ENCODE results near the gene PPP2R2C.

The PPP2R2C gene

DNA sequence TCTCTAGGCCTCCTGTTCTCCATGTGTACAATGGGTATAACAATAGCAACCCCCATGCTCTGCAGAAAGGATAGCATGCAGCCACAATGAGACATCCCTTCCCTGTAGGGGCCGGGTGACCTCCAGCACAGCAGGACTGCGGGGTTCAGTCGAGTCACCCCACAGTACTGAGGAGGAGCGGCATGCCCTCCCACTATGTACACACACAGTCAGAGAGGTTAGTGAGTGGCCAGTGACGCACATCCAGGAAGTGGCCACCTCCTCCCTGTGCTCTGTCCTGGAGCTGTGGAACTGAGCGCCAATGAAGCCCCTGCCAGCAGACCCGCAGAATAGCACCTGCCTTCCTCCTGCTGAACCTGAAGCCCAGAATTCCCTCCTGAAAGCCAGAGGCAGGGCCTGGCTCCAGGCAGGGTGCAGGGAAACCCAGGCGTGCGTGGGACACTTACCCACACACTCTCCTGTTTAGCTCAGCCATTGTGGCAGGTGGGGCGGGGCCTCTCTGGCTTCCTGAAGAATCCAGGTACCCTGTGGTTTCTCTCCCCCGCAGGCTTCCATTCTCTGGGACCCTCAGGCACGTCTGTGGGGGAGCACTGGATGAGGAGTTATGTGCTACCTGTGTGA, 152.8 kb downstream of the PPP2R2C start:
- DNase-seq (ENCODE audit: low spot score) = no peak
- TF ChIP-seq, protein P1, sequence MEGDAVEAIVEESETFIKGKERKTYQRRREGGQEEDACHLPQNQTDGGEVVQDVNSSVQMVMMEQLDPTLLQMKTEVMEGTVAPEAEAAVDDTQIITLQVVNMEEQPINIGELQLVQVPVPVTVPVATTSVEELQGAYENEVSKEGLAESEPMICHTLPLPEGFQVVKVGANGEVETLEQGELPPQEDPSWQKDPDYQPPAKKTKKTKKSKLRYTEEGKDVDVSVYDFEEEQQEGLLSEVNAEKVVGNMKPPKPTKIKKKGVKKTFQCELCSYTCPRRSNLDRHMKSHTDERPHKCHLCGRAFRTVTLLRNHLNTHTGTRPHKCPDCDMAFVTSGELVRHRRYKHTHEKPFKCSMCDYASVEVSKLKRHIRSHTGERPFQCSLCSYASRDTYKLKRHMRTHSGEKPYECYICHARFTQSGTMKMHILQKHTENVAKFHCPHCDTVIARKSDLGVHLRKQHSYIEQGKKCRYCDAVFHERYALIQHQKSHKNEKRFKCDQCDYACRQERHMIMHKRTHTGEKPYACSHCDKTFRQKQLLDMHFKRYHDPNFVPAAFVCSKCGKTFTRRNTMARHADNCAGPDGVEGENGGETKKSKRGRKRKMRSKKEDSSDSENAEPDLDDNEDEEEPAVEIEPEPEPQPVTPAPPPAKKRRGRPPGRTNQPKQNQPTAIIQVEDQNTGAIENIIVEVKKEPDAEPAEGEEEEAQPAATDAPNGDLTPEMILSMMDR (IDR thresholded peaks at IDR 0.05; ENCODE audit: borderline replicate concordance, control extremely low read depth, extremely low read depth, insufficient read depth, missing control alignments) = no peak
- in situ Hi-C loops (cut with MboI; ENCODE audit: low sequenced_read_pairs, unreplicated experiment) = no loop called here

DNA sequence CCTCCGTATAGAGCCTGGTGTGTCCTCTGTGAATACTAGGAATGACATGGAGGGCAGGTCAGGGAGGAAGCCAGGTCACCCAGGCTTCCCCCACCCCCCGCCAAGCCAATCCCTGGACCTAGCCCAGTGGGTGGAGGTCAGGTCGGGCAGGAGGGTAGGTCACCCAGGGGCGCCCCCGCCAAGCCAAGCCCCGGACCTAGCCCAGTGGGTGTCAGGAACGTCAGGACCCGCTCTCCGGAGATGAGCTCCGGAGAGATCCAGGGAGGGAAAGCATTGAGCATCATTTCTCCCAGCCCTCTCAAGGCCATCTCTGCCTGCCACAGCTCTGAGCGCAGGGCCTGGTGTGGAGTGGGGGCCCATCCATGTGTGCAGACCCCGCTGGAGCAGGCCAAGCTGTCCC, 154.2 kb downstream of the PPP2R2C start:
- TF ChIP-seq, protein P1 (IDR thresholded peaks at IDR 0.05; ENCODE audit: borderline replicate concordance, control extremely low read depth, extremely low read depth, insufficient read depth, missing control alignments) = no peak
- in situ Hi-C loops (cut with MboI; ENCODE audit: low sequenced_read_pairs, unreplicated experiment) = no loop called here
- DNase-seq (ENCODE audit: low spot score) = no peak

DNA sequence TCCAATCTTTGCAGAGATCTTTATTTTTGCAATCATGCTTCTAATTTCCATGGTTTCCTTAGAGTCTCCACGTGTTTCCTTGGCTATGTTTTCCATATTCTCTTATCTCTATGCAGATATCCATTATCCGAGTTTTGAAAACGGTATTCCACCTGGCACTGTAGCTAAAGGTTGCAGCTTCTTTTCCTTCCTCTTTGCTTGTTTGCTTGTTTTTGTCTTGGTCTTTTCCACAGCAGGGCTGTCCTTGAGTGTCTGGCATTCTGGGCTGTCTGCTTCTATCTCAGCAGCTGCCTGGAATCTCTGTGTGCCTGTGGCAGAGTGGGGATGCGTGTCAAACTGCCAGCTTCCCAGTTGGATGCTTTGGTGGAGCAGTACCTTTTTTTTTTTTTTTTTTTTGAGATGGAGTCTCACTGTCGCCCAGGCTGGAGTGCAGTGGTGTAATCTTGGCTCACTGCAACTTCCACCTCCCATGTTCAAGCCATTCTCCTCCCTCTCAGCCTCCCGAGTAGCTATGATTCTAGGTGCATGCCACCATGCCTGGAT, 155.9 kb downstream of the PPP2R2C start:
- no peak for DNase-seq (ENCODE audit: low spot score)
- TF ChIP-seq, protein P1 (IDR thresholded peaks at IDR 0.05; ENCODE audit: borderline replicate concordance, control extremely low read depth, extremely low read depth, insufficient read depth, missing control alignments) = no peak
- in situ Hi-C loops (cut with MboI; ENCODE audit: low sequenced_read_pairs, unreplicated experiment) = no loop called here

DNA sequence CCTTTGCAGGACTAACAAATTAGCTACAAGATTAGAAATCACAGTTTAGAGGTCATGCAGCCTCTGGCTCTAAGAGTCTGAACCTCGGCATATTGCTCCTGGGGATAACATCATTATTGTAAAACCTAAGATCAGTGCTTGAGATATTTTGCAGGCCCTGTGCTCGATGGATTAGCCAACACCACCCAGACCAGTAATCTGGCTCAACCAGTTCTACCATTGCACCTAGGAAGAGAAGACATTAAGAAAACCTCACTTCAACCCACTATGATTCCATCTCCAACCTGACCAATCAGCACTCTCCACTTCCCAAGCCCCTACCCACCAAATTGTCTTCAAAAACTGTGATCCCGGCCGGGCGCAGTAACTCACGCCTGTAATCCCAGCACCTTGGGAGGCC, 159.2 kb downstream of the PPP2R2C start:
- TF ChIP-seq, protein P1 (IDR thresholded peaks at IDR 0.05; ENCODE audit: borderline replicate concordance, control extremely low read depth, extremely low read depth, insufficient read depth, missing control alignments) = no peak
- in situ Hi-C loops (cut with MboI; ENCODE audit: low sequenced_read_pairs, unreplicated experiment) = no loop called here
- DNase-seq (ENCODE audit: low spot score) = no peak

DNA sequence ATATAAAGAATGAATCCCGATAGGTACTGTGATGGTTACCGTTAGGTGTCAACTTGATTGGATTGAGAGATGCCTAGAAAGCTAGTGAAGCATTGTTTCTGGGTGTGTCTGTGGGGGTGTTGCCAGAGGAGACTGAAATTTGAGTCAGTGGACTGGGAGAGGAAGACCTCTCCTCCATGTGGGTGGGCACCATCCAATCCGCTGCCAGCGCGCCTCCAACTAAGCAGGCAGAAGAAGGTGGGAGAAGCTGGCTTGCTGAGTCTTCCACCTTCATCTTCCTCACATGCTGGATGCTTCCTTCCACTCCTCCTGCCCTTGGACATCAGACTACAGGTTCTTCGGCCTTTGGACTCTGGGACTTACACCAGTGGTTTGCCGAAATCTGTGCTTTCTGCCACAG, 162.6 kb downstream of the PPP2R2C start:
- in situ Hi-C loops (cut with MboI; ENCODE audit: low sequenced_read_pairs, unreplicated experiment) = no loop called here
- DNase-seq (ENCODE audit: low spot score) = no peak
- TF ChIP-seq, protein P1 (IDR thresholded peaks at IDR 0.05; ENCODE audit: borderline replicate concordance, control extremely low read depth, extremely low read depth, insufficient read depth, missing control alignments) = no peak

DNA sequence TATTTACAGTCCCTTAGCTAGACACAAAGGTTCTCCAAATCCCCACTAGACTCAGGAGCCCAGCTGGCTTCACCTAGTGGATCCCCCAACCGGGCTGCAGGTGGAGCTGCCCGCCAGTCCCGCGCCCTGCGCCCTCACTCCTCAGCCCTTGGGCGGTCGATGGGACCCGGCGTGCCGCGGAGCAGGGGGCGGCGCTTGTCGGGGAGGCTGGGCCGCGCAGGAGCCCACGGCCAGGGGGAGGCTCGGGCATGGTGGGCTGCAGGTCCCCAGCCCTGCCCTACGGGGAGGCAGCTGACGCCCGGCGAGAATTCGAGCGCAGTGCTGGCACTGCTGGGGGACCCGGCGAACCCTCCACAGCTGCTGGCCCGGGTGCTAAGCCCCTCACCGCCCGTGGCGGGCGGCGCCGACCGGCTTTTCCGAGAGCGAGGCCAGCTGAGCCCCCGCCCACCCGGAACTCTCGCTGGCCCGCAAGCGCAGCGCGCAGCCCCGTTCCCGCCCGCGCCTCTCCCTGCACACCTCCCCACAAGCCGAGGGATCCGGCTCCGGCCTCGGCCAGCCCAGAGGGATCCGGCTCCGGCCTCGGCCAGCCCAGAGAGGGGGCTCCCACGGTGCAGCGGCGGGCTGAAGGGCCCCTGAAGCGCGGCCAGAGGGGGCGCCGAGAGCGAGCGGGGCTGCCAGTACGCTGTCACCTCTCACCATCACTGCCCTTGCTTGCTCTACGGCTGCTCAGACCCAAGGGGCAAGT, 163.3 kb downstream of the PPP2R2C start:
- TF ChIP-seq, protein P1 (IDR thresholded peaks at IDR 0.05; ENCODE audit: borderline replicate concordance, control extremely low read depth, extremely low read depth, insufficient read depth, missing control alignments) = no peak
- in situ Hi-C loops (cut with MboI; ENCODE audit: low sequenced_read_pairs, unreplicated experiment) = no loop called here
- no peak for DNase-seq (ENCODE audit: low spot score)
